ENCODE measurements around the gene MYO7B. TPM values are rescaled to one million over a fixed set of nuclear protein-coding genes. Genes with fewer than 3 reads are reported as not detected.

Gene MYO7B
- total and polyA plus RNA-seq, 2 donors (not counting 1 experiment from before 2014, with no cell fraction given) = under 0.01 TPM; not detected in 1

DNA sequence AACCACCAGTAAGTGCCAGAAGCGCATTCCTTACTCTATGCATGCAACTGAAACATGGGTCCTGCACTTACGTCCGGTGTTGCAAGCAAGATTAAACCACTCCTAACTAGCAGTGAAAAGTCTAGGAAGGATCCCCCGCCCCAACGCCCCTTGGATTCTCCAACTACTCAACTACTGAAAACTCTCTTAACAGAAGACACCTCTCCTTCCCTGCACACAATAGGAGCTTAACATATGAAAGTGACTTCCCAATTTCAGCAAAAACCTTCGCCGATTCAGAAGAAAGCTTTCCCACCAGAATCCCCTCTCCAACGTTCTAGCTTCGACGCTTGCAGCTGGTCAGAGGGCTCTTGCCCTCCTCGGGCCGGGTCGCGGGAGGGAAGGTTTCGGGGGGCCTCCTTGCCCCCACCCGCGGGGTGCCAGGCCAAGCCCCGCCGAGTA, 9.8 kb upstream of the MYO7B start:
- Histone ChIP-seq H3K4me2 (ENCODE audit: extremely low read depth, insufficient read depth, low read length) (peak overlapping the region; percentile 87), H3K4me3 (replicated peaks in 1 of 4; ENCODE audit: control extremely low read depth in 1 of 4, insufficient read depth in 1 of 4, low read depth in 3 of 4, low read length in 4 of 4) (peak overlapping the region; percentile 81 to 95 (median 90)), H3K79me2 (ENCODE audit: control insufficient read depth, insufficient read depth, low read length) (peaks cover 52% of the 10 kb centered on the region), H3K36me3 (ENCODE audit: control insufficient read depth, insufficient read depth, low read length) (no peaks in the 10 kb centered on the region), H2AFZ (ENCODE audit: low read length) (peak overlapping the region; percentile 13), H3K9ac (ENCODE audit: insufficient read depth, low read length) (peak overlapping the region; percentile 98), H3K27ac (ENCODE audit: insufficient read depth, low read length) (peak overlapping the region; percentile 93), H3K27me3 (ENCODE audit: control insufficient read depth, insufficient read depth, low read length) (no peaks in the 10 kb centered on the region), H3K9me3 (ENCODE audit: control insufficient read depth, insufficient read depth, low read depth, low read length) (no peaks in the 10 kb centered on the region), H3K4me1 (ENCODE audit: control insufficient read depth, extremely low read depth, insufficient read depth, low read length) (no peaks in the 10 kb centered on the region), H4K20me1 (ENCODE audit: control insufficient read depth, extremely low read depth, insufficient read depth, low read length) (no peaks in the 10 kb centered on the region)
- peak; percentile 56 to 68 for DNase-seq (ENCODE audit: low read depth in 2 of 2)
- TF ChIP-seq EZH2 (IDR thresholded peaks at IDR 0.05; ENCODE audit: low read length, missing control alignments) = no peak
- TF ChIP-seq, protein P1, sequence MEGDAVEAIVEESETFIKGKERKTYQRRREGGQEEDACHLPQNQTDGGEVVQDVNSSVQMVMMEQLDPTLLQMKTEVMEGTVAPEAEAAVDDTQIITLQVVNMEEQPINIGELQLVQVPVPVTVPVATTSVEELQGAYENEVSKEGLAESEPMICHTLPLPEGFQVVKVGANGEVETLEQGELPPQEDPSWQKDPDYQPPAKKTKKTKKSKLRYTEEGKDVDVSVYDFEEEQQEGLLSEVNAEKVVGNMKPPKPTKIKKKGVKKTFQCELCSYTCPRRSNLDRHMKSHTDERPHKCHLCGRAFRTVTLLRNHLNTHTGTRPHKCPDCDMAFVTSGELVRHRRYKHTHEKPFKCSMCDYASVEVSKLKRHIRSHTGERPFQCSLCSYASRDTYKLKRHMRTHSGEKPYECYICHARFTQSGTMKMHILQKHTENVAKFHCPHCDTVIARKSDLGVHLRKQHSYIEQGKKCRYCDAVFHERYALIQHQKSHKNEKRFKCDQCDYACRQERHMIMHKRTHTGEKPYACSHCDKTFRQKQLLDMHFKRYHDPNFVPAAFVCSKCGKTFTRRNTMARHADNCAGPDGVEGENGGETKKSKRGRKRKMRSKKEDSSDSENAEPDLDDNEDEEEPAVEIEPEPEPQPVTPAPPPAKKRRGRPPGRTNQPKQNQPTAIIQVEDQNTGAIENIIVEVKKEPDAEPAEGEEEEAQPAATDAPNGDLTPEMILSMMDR (conservative IDR thresholded peaks at IDR 0.05 in 1 of 2, IDR thresholded peaks at IDR 0.05 in 1 of 2; ENCODE audit: low read depth in 1 of 2, low read length in 2 of 2) = no peak

DNA sequence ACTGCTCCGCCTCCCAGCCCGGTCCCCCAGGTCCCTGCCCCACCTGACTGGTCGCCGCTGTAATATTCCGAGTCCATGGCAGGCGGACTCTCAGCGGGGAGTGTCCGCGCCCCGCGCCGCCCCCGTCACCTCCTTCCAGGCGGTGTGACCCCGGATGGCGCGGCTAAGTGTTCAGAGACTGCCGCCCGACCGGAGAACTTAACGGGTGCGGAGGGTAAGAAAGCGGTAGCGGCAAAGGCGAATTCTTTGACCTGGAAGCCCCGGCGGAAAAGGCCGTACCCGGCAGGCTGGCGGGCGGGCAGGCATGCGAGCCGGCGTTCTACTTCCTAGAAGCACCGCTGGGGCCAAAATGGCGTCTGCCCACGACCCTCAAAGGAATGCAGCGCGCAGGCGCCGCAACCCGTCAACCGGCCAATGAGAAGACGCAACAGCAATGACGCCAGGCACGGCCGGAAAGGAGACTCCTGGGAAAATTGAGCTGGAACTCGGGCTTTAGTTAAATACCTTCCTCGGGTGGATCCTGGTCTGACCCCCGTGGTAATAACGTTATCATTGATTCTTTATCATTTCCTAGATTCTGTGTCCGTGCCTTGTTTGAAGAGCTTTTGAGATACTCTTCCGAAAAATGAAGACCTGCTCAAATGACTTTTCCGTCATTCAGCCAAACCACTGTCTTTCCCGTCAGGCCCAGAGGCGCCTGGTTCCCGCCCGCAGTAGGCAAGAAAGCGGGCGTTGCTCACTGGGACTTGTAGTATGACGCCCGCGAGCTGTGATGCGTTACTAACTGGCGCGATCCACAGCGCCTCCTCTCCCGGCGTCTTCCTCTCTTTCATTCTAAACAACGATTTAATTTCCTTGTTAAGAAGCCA, 9.1 kb upstream of the MYO7B start, which contains the start of gene IWS1:
Gene IWS1, minus strand, starts transcription at position 358 of the 869 bp plus-strand sequence. Its CDS starts 281 bp downstream, at position 77.
- no peak for TF ChIP-seq EZH2 (IDR thresholded peaks at IDR 0.05; ENCODE audit: low read length, missing control alignments)
- TF ChIP-seq, protein P1 (conservative IDR thresholded peaks at IDR 0.05 in 1 of 2, IDR thresholded peaks at IDR 0.05 in 1 of 2; ENCODE audit: low read depth in 1 of 2, low read length in 2 of 2) = peak in 1 of 2 donors; percentile 10
- no peaks in the 10 kb centered on the region for H4K20me1 ChIP-seq (ENCODE audit: control insufficient read depth, extremely low read depth, insufficient read depth, low read length)
- peak within 1 kb of the TSS; percentile 93 for H2AFZ ChIP-seq (ENCODE audit: low read length)
- peaks cover 46% of the 10 kb centered on the region for H3K79me2 ChIP-seq (ENCODE audit: control insufficient read depth, insufficient read depth, low read length)
- no peaks in the 10 kb centered on the region for H3K9me3 ChIP-seq (ENCODE audit: control insufficient read depth, insufficient read depth, low read depth, low read length)
- no peaks in the 10 kb centered on the region for H3K4me1 ChIP-seq (ENCODE audit: control insufficient read depth, extremely low read depth, insufficient read depth, low read length)
- H3K4me2 ChIP-seq (ENCODE audit: extremely low read depth, insufficient read depth, low read length) = peak within 1 kb of the TSS; percentile 87
- no peaks in the 10 kb centered on the region for H3K36me3 ChIP-seq (ENCODE audit: control insufficient read depth, insufficient read depth, low read length)
- DNase-seq (ENCODE audit: low read depth in 2 of 2) = peak; percentile 95 to 97
- peak within 1 kb of the TSS; percentile 98 for H3K9ac ChIP-seq (ENCODE audit: insufficient read depth, low read length)
- peak within 1 kb of the TSS; percentile 93 for H3K27ac ChIP-seq (ENCODE audit: insufficient read depth, low read length)
- peak within 1 kb of the TSS; percentile 81 to 95 (median 90) for H3K4me3 ChIP-seq (replicated peaks in 1 of 4; ENCODE audit: control extremely low read depth in 1 of 4, insufficient read depth in 1 of 4, low read depth in 3 of 4, low read length in 4 of 4)
- no peaks in the 10 kb centered on the region for H3K27me3 ChIP-seq (ENCODE audit: control insufficient read depth, insufficient read depth, low read length)

DNA sequence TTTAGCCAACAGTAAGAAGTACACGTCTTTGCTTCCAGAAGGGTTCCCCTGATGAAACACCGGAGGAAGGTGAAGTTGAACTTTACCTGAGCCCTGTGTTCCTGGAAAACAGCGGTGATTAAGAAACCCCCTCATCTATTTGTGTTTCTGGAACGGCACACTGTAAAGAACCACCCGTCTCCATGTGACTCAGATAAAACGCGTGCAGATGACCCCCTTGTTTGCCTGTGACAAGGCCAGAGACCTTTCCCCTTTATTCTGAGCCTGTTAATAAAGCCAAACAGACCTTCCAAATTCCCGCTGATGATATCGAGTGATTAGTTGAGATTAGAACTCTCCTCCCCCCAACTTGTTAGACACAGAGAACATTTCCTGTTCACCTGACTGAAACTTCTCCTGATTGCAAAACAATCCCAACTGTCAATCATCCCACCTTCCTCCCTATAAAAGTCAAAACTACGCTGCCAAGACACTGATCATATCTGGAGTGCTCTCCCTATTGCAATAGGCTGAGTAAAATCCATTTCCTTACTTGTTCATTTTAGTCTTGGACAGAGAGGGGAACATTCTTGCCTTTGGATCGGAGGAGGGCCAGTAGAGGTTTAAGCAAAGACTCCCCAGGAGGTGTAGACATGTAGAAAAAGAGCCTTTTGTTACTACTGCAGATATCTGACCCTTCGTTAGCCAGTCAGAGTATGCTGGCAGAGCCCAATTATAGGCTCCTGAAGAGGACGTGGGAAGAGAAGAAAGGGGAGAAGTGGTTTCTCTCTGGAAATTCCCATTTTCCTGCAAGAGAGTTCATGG, 8.3 kb upstream of the MYO7B start:
- peak overlapping the region; percentile 93 for H3K27ac ChIP-seq (ENCODE audit: insufficient read depth, low read length)
- peak overlapping the region; percentile 81 to 95 (median 90) for H3K4me3 ChIP-seq (replicated peaks in 1 of 4; ENCODE audit: control extremely low read depth in 1 of 4, insufficient read depth in 1 of 4, low read depth in 3 of 4, low read length in 4 of 4)
- peak overlapping the region; percentile 93 for H2AFZ ChIP-seq (ENCODE audit: low read length)
- no peaks in the 10 kb centered on the region for H3K9me3 ChIP-seq (ENCODE audit: control insufficient read depth, insufficient read depth, low read depth, low read length)
- peak overlapping the region; percentile 61 for H3K9ac ChIP-seq (ENCODE audit: insufficient read depth, low read length)
- no peaks in the 10 kb centered on the region for H3K27me3 ChIP-seq (ENCODE audit: control insufficient read depth, insufficient read depth, low read length)
- peak overlapping the region; percentile 85 for H3K4me2 ChIP-seq (ENCODE audit: extremely low read depth, insufficient read depth, low read length)
- no peak for DNase-seq (ENCODE audit: low read depth in 2 of 2)
- no peaks in the 10 kb centered on the region for H3K4me1 ChIP-seq (ENCODE audit: control insufficient read depth, extremely low read depth, insufficient read depth, low read length)
- H3K79me2 ChIP-seq (ENCODE audit: control insufficient read depth, insufficient read depth, low read length) = peaks cover 37% of the 10 kb centered on the region
- H4K20me1 ChIP-seq (ENCODE audit: control insufficient read depth, extremely low read depth, insufficient read depth, low read length) = no peaks in the 10 kb centered on the region
- no peaks in the 10 kb centered on the region for H3K36me3 ChIP-seq (ENCODE audit: control insufficient read depth, insufficient read depth, low read length)
- no peak for TF ChIP-seq EZH2 (IDR thresholded peaks at IDR 0.05; ENCODE audit: low read length, missing control alignments)
- TF ChIP-seq, protein P1 (conservative IDR thresholded peaks at IDR 0.05 in 1 of 2, IDR thresholded peaks at IDR 0.05 in 1 of 2; ENCODE audit: low read depth in 1 of 2, low read length in 2 of 2) = no peak
